ENCODE data around the gene FRA10AC1. TPM values are rescaled to one million over a fixed set of nuclear protein-coding genes. Genes with fewer than 3 reads are reported as not detected.

The FRA10AC1 gene
- total and polyA plus RNA-seq, 2 donors (not counting 1 experiment from before 2014, with no cell fraction given) = 5.0 to 29.7 TPM

DNA sequence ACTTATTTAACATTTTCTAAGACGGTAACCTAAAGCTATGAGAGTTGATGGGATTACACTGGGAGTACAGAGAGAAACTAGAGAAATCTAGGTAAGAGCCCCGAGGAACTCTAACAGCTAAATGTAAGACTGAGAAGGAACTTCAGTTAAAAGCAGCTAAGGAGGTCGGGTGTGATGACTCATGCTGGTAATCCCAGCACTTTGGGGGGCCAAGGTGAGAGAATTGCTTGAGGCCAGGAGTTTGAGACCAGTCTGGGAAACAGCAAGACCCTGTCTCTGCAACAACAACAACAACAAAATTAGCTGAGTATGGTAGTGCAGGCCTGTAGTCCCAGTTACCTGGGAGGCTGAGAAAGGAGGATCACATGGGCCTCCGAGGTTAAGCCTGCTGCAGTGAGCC is 24.0 kb downstream of the FRA10AC1 start:
- Mint-ChIP-seq H3K4me3 (no peak overlapping the region), H3K4me1 (no peaks in the 10 kb centered on the region), H3K27me3 (no peaks in the 10 kb centered on the region), H3K27ac (no peak overlapping the region), H3K9me3 (ENCODE audit: insufficient read depth) (no peaks in the 10 kb centered on the region)
- Histone ChIP-seq H3K4me3 (ENCODE audit: control extremely low read depth in 1 of 5, extremely low read depth in 1 of 5, insufficient read depth in 1 of 5, low read depth in 2 of 5, low read length in 4 of 5) (no peak overlapping the region), H3K9me3 (ENCODE audit: control extremely low read depth in 1 of 3, control insufficient read depth in 2 of 3, insufficient read depth in 1 of 3, low read length in 2 of 3) (no peaks in the 10 kb centered on the region), H2AFZ (ENCODE audit: insufficient read depth, low read depth, low read length, poor library complexity, severe bottlenecking) (no peak overlapping the region), H3K4me1 (ENCODE audit: control insufficient read depth in 2 of 2, insufficient read depth in 2 of 2, low read length in 2 of 2) (no peaks in the 10 kb centered on the region), H3K79me2 (ENCODE audit: control insufficient read depth, insufficient read depth, low read length) (no peaks in the 10 kb centered on the region), H3K4me2 (replicated peaks; ENCODE audit: low read depth, low read length, poor library complexity, severe bottlenecking) (no peak overlapping the region), H3K36me3 (replicated peaks in 1 of 2; ENCODE audit: control extremely low read depth in 1 of 2, control insufficient read depth in 1 of 2, extremely low read depth in 1 of 2, insufficient read depth in 2 of 2, low read length in 1 of 2) (peaks cover 7 to 49% of the 10 kb centered on the region in 2 experiments), H3K27me3 (replicated peaks in 1 of 4; ENCODE audit: control extremely low read depth in 1 of 4, control insufficient read depth in 3 of 4, insufficient read depth in 4 of 4, low read length in 3 of 4) (no peaks in the 10 kb centered on the region), H4K20me1 (ENCODE audit: control insufficient read depth, insufficient read depth, low read length, poor library complexity, severe bottlenecking) (no peaks in the 10 kb centered on the region), H3K9ac (ENCODE audit: low read length) (no peak overlapping the region), H3K27ac (ENCODE audit: low read length in 2 of 2) (no peak overlapping the region)
- TF ChIP-seq, protein P1, sequence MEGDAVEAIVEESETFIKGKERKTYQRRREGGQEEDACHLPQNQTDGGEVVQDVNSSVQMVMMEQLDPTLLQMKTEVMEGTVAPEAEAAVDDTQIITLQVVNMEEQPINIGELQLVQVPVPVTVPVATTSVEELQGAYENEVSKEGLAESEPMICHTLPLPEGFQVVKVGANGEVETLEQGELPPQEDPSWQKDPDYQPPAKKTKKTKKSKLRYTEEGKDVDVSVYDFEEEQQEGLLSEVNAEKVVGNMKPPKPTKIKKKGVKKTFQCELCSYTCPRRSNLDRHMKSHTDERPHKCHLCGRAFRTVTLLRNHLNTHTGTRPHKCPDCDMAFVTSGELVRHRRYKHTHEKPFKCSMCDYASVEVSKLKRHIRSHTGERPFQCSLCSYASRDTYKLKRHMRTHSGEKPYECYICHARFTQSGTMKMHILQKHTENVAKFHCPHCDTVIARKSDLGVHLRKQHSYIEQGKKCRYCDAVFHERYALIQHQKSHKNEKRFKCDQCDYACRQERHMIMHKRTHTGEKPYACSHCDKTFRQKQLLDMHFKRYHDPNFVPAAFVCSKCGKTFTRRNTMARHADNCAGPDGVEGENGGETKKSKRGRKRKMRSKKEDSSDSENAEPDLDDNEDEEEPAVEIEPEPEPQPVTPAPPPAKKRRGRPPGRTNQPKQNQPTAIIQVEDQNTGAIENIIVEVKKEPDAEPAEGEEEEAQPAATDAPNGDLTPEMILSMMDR (IDR thresholded peaks at IDR 0.05) = no peak
- TF ChIP-seq EZH2 (IDR thresholded peaks at IDR 0.05; ENCODE audit: borderline replicate concordance, insufficient read depth, low read depth, low read length, poor library complexity, severe bottlenecking) = no peak
- CTCF ChIA-PET = interaction anchor here (1.8 kb wide), 1 partner anchor 124 kb away, joined by 8 read pairs; no protein-coding TSS in a partner anchor
- WGBS (ENCODE audit: insufficient coverage) = 100% methylated on average over 1 of the region's 4 CpGs
- POLR2A ChIA-PET = no interaction called here
- intact Hi-C loops (cut with micrococcal nuclease) = no loop called here
- DNase-seq = no peak
- ATAC-seq (ENCODE audit: low read depth) = no peak

DNA sequence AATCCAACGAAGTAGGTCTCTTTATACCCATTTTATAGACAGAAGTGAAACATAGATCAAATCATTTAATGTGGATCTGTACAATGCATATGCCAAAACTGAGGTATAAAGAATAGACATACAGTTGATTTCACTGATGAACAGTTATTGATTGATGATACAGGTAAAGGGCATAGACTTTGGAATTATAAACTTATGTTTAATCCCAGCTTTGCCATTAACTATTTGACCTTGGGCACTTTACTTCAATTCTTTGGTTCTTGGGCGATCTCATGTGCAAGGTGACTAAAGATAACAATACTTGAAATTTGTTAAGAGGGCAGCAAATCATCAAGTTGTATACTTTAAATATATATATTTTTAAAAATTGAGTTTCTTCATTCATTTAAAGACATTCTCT is 28.6 kb downstream of the FRA10AC1 start:
- no peaks in the 10 kb centered on the region for H3K27me3 ChIP-seq (replicated peaks in 1 of 4; ENCODE audit: control extremely low read depth in 1 of 4, control insufficient read depth in 3 of 4, insufficient read depth in 4 of 4, low read length in 3 of 4)
- no peaks in the 10 kb centered on the region for H3K79me2 ChIP-seq (ENCODE audit: control insufficient read depth, insufficient read depth, low read length)
- H3K36me3 ChIP-seq (replicated peaks in 1 of 2; ENCODE audit: control extremely low read depth in 1 of 2, control insufficient read depth in 1 of 2, extremely low read depth in 1 of 2, insufficient read depth in 2 of 2, low read length in 1 of 2) = peaks cover 2 to 43% of the 10 kb centered on the region in 2 experiments
- no CpG with 5 or more reads among the region's 2 CpGs for WGBS (ENCODE audit: insufficient coverage)
- H3K9me3 ChIP-seq (ENCODE audit: control extremely low read depth in 1 of 3, control insufficient read depth in 2 of 3, insufficient read depth in 1 of 3, low read length in 2 of 3) = no peaks in the 10 kb centered on the region
- Mint-ChIP-seq H3K9me3 (ENCODE audit: insufficient read depth) (no peaks in the 10 kb centered on the region), H3K4me1 (no peaks in the 10 kb centered on the region), H3K27me3 (no peaks in the 10 kb centered on the region), H3K27ac (no peak overlapping the region), H3K4me3 (no peak overlapping the region)
- CTCF ChIA-PET = no interaction called here
- DNase-seq (no peak), ATAC-seq (ENCODE audit: low read depth) (no peak)
- H4K20me1 ChIP-seq (ENCODE audit: control insufficient read depth, insufficient read depth, low read length, poor library complexity, severe bottlenecking) = no peaks in the 10 kb centered on the region
- TF ChIP-seq EZH2 (IDR thresholded peaks at IDR 0.05; ENCODE audit: borderline replicate concordance, insufficient read depth, low read depth, low read length, poor library complexity, severe bottlenecking) = no peak
- TF ChIP-seq, protein P1 (IDR thresholded peaks at IDR 0.05) = no peak
- H3K4me3 ChIP-seq (ENCODE audit: control extremely low read depth in 1 of 5, extremely low read depth in 1 of 5, insufficient read depth in 1 of 5, low read depth in 2 of 5, low read length in 4 of 5) = no peak overlapping the region
- H3K27ac ChIP-seq (ENCODE audit: low read length in 2 of 2) = no peak overlapping the region
- no peak overlapping the region for H2AFZ ChIP-seq (ENCODE audit: insufficient read depth, low read depth, low read length, poor library complexity, severe bottlenecking)
- H3K9ac ChIP-seq (ENCODE audit: low read length) = no peak overlapping the region
- no peaks in the 10 kb centered on the region for H3K4me1 ChIP-seq (ENCODE audit: control insufficient read depth in 2 of 2, insufficient read depth in 2 of 2, low read length in 2 of 2)
- H3K4me2 ChIP-seq (replicated peaks; ENCODE audit: low read depth, low read length, poor library complexity, severe bottlenecking) = no peak overlapping the region
- POLR2A ChIA-PET = no interaction called here
- intact Hi-C loops (cut with micrococcal nuclease) = no loop called here
